Measurements from ENCODE around the gene POR.
"Not testable (repeated sequence)": the region's sequence is repeated elsewhere in the genome, so short reads cannot be mapped to it uniquely, and the experiment has no call there.

The POR gene

GRCh38 chr7:75881436-75882095, 33.4 kb upstream of the POR start:
- no peak overlapping the region for H3K4me3 ChIP-seq (ENCODE audit: low read depth, low read length)
- no peak for DNase-seq (ENCODE audit: low read depth)
- TF ChIP-seq MYC (IDR thresholded peaks at IDR 0.05; ENCODE audit: low read depth, low read length) (no peak), POLR2A (IDR thresholded peaks at IDR 0.05; ENCODE audit: extremely low read depth, insufficient read length) (no peak), CTCF (IDR thresholded peaks at IDR 0.05; ENCODE audit: low read depth, low read length) (no peak)
- TF ChIP-seq, protein P1, sequence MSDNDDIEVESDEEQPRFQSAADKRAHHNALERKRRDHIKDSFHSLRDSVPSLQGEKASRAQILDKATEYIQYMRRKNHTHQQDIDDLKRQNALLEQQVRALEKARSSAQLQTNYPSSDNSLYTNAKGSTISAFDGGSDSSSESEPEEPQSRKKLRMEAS (IDR thresholded peaks at IDR 0.05; ENCODE audit: low read depth, low read length), result no peak

GRCh38 chr7:75883265-75883824, 31.6 kb upstream of the POR start:
- not testable (repeated sequence) for H3K4me3 ChIP-seq (ENCODE audit: low read depth, low read length); DNase-seq (ENCODE audit: low read depth)

DNA sequence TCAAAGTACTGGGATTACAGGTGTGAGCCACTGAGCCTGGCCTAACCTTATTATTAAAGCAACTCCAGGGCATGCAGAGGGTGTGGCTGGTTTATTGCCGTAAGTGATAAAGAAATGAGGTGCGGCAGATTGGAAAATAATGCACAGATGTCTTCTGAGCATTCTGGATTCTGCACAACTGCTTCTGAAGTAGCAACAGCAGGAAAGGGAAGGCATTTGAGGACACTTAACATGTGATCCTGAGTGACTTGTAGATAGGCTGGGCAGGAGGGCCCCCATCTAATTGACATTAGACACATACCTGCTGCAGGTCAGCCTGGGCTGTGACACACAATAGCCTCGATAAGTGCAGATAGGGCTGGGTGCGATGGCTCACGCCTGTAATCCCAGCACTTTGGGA, 30.5 kb upstream of the POR start:
- no peak for DNase-seq (ENCODE audit: low read depth)
- H3K4me3 ChIP-seq (ENCODE audit: low read depth, low read length), result no peak overlapping the region
- TF ChIP-seq POLR2A (IDR thresholded peaks at IDR 0.05; ENCODE audit: extremely low read depth, insufficient read length), result no peak
- TF ChIP-seq CTCF (IDR thresholded peaks at IDR 0.05; ENCODE audit: low read depth, low read length), result no peak

DNA sequence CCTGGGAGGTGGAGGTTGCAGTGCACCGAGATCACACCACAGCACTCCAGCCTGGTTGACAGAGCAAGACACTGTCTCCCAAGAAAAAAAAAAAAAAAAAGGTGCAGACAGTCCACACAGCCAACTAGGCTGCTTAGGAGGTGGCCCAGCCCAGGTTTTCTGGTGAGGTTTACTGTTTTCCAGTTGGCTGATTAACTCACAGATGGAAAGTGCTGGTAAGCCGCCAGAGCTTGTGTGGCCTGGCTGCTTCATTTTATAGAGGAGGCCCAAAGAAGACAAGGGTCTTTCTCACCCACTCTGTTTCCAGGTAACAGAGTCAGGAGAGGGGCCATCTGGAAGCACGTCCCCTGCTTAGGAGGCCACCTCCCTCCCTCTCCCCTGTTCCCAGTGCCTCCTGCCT, 29.9 kb upstream of the POR start:
- H3K4me3 ChIP-seq (ENCODE audit: low read depth, low read length), result no peak overlapping the region
- TF ChIP-seq CTCF (IDR thresholded peaks at IDR 0.05; ENCODE audit: low read depth, low read length), result no peak
- TF ChIP-seq, protein P1 (IDR thresholded peaks at IDR 0.05; ENCODE audit: low read depth, low read length), result no peak
- no peak for TF ChIP-seq POLR2A (IDR thresholded peaks at IDR 0.05; ENCODE audit: extremely low read depth, insufficient read length)
- TF ChIP-seq MYC (IDR thresholded peaks at IDR 0.05; ENCODE audit: low read depth, low read length), result no peak
- DNase-seq (ENCODE audit: low read depth), result no peak

DNA sequence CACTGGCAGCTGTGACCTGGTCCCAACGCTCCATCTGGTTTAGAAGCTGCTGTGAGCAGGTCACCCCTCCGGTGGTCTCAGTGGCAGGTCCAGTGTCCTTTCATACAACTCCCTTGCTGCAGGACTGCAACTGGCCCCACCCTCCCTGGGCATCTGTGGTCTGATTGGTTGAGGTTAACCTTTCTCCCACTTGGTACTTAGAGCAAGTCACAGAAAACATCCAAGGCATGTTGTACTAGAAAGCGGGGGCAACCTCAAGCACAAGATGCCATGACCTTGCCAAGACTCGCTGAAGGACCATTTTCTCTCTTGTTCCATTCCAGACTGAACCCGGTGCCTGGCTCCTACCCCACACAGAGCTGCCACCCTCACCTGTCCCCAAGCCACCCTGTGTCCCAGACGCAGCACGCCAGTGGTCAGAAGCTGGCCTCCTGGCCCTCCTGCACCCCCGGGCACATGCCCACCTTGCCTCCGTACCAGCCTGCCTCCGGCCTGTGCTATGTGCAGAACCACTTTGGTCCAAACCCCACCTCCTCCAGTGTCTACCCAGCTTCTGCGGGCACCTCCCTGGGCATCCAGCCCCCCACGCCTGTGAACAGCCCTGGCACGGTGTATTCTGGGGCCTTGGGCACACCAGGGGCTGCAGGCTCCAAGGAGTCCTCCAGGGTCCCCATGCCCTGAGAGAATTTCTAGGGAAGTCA, 27.1 kb upstream of the POR start:
- no peak for DNase-seq (ENCODE audit: low read depth)
- TF ChIP-seq CTCF (IDR thresholded peaks at IDR 0.05; ENCODE audit: low read depth, low read length), result no peak
- no peak for TF ChIP-seq POLR2A (IDR thresholded peaks at IDR 0.05; ENCODE audit: extremely low read depth, insufficient read length)
- TF ChIP-seq, protein P1 (IDR thresholded peaks at IDR 0.05; ENCODE audit: low read depth, low read length), result no peak
- TF ChIP-seq MYC (IDR thresholded peaks at IDR 0.05; ENCODE audit: low read depth, low read length), result no peak
- H3K4me3 ChIP-seq (ENCODE audit: low read depth, low read length), result no peak overlapping the region

DNA sequence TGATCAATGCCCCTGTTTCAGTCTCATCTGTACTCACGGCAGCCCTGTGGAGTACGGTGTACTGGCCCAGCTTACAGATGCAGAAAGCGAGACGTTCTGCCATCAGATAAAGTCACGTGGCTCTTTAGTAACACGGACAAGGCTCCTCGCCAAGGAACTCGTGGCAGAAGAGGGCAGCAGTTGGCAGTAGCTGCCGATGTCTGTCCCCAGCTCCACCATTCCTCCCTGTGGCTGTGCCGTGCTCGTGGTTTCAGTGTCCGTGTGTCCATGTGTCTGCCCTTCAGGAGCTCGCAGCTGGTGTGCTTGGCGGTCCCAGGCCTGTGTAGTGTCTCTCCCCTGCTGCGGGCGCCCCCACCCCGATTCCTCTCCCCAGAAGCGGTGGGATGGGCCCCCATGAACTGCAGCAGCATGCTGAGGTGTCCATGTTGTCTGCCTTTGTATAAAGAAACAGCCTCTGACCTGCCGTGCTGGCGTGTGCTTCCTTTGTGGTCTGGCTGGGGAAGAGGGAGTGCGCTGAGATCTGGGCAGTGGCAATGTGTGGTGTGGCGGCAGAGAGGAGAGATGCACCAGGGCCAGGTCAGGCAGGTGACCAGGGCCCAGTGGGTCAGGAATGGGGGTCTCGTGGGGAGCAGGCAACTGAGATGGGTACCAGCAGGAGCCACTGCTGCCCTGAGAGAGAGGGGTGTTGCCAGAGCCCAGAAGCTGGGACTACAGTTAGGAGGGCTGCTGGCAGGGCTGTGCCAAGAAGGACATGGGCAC, 26.3 kb upstream of the POR start:
- TF ChIP-seq POLR2A (IDR thresholded peaks at IDR 0.05; ENCODE audit: extremely low read depth, insufficient read length), result no peak
- no peak for TF ChIP-seq MYC (IDR thresholded peaks at IDR 0.05; ENCODE audit: low read depth, low read length)
- TF ChIP-seq CTCF (IDR thresholded peaks at IDR 0.05; ENCODE audit: low read depth, low read length), result no peak
- TF ChIP-seq, protein P1 (IDR thresholded peaks at IDR 0.05; ENCODE audit: low read depth, low read length), result no peak
- no peak for DNase-seq (ENCODE audit: low read depth)
- no peak overlapping the region for H3K4me3 ChIP-seq (ENCODE audit: low read depth, low read length)
